ENCODE measurements around the gene PODXL. TPM values are rescaled to one million over a fixed set of nuclear protein-coding genes. Genes with fewer than 3 reads are reported as not detected.

PODXL gene
- total RNA-seq, 1 experiment from 2014 or later: 37.5 TPM

DNA sequence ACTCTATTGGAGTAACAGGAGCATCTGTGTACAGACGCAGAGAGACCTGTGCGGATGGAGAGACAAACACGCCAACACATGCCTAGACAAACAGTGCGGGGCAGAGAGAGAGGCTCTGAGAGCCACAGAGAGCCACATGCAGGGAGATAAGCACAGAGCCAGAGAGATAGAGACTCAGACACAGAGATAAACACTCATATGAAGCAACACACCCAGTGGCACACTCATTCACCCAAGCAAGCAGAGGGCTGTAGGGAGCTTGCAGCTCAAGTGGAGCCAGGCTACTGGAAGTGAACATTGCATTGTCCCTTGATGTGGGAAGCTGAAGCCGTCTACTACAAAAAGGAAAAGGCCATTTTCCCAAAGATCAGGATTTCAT is 46.6 kb upstream of the PODXL start:
- no peak for ATAC-seq
- no peak for DNase-seq (ENCODE audit: low read depth, low spot score)

GRCh38 chr7:131602304-131602993 is 46.0 kb upstream of the PODXL start:
- no peak overlapping the region for H3K4me2 ChIP-seq (ENCODE audit: low read length)
- ATAC-seq: no peak
- no peak for DNase-seq (ENCODE audit: low read depth, low spot score)
- H4K20me1 ChIP-seq (ENCODE audit: insufficient read depth): no peaks in the 10 kb centered on the region
- ChIA-PET POLR2A (no interaction called here), RAD21 (ENCODE audit: low non-redundant PET in 1 of 2, low total read pairs in 2 of 2, uncharacterized antibody in 2 of 2, unreplicated experiment in 2 of 2) (no interaction called here), CTCF (no interaction called here)
- no peaks in the 10 kb centered on the region for H3K9me3 ChIP-seq (ENCODE audit: control insufficient read depth in 1 of 2, insufficient read depth in 1 of 2, low read depth in 1 of 2, low read length in 2 of 2)
- H3K9me2 ChIP-seq (ENCODE audit: insufficient read depth): no peaks in the 10 kb centered on the region
- TF ChIP-seq, protein P1, sequence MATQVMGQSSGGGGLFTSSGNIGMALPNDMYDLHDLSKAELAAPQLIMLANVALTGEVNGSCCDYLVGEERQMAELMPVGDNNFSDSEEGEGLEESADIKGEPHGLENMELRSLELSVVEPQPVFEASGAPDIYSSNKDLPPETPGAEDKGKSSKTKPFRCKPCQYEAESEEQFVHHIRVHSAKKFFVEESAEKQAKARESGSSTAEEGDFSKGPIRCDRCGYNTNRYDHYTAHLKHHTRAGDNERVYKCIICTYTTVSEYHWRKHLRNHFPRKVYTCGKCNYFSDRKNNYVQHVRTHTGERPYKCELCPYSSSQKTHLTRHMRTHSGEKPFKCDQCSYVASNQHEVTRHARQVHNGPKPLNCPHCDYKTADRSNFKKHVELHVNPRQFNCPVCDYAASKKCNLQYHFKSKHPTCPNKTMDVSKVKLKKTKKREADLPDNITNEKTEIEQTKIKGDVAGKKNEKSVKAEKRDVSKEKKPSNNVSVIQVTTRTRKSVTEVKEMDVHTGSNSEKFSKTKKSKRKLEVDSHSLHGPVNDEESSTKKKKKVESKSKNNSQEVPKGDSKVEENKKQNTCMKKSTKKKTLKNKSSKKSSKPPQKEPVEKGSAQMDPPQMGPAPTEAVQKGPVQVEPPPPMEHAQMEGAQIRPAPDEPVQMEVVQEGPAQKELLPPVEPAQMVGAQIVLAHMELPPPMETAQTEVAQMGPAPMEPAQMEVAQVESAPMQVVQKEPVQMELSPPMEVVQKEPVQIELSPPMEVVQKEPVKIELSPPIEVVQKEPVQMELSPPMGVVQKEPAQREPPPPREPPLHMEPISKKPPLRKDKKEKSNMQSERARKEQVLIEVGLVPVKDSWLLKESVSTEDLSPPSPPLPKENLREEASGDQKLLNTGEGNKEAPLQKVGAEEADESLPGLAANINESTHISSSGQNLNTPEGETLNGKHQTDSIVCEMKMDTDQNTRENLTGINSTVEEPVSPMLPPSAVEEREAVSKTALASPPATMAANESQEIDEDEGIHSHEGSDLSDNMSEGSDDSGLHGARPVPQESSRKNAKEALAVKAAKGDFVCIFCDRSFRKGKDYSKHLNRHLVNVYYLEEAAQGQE (IDR thresholded peaks at IDR 0.05; ENCODE audit: low read depth): no peak
- TF ChIP-seq CEBPB (IDR thresholded peaks at IDR 0.05; ENCODE audit: low read depth) (no peak), SIN3A (IDR thresholded peaks at IDR 0.05; ENCODE audit: low read depth) (no peak), RAD21 (IDR thresholded peaks at IDR 0.05; ENCODE audit: low read depth) (no peak)
- no peak overlapping the region for H3K4me3 ChIP-seq (replicated peaks in 1 of 2; ENCODE audit: low read depth in 1 of 2, low read length in 2 of 2)
- no peak overlapping the region for H3K27ac ChIP-seq (ENCODE audit: low read depth, low read length)
- H3K79me2 ChIP-seq (ENCODE audit: insufficient read depth, low read length): no peaks in the 10 kb centered on the region
- no peaks in the 10 kb centered on the region for H3K36me3 ChIP-seq (ENCODE audit: control insufficient read depth in 1 of 2, insufficient read depth in 2 of 2, low read length in 2 of 2)
- no peak overlapping the region for H3K9ac ChIP-seq (ENCODE audit: low read length)
- intact Hi-C loops (cut with micrococcal nuclease): no loop called here
- H2AFZ ChIP-seq (ENCODE audit: low read depth, low read length, poor library complexity, severe bottlenecking): no peak overlapping the region
- no peaks in the 10 kb centered on the region for H3K27me3 ChIP-seq (ENCODE audit: insufficient read depth, low read length)
- no TSS peak for BruUV-seq (replicated peaks)
- H3K4me1 ChIP-seq (ENCODE audit: control insufficient read depth in 1 of 2, insufficient read depth in 2 of 2, low read length in 2 of 2): no peaks in the 10 kb centered on the region

More for the DNA sequence above, 46.6 kb upstream of the PODXL start:
- no peak overlapping the region for H3K9ac ChIP-seq (ENCODE audit: low read length)
- H3K79me2 ChIP-seq (ENCODE audit: insufficient read depth, low read length): no peaks in the 10 kb centered on the region
- intact Hi-C loops (cut with micrococcal nuclease): no loop called here
- no peaks in the 10 kb centered on the region for H4K20me1 ChIP-seq (ENCODE audit: insufficient read depth)
- H3K9me3 ChIP-seq (ENCODE audit: control insufficient read depth in 1 of 2, insufficient read depth in 1 of 2, low read depth in 1 of 2, low read length in 2 of 2): no peaks in the 10 kb centered on the region
- H3K36me3 ChIP-seq (ENCODE audit: control insufficient read depth in 1 of 2, insufficient read depth in 2 of 2, low read length in 2 of 2): no peaks in the 10 kb centered on the region
- BruUV-seq (replicated peaks): no TSS peak
- no peaks in the 10 kb centered on the region for H3K4me1 ChIP-seq (ENCODE audit: control insufficient read depth in 1 of 2, insufficient read depth in 2 of 2, low read length in 2 of 2)
- TF ChIP-seq RAD21 (IDR thresholded peaks at IDR 0.05; ENCODE audit: low read depth): no peak
- TF ChIP-seq SIN3A (IDR thresholded peaks at IDR 0.05; ENCODE audit: low read depth): no peak
- H3K9me2 ChIP-seq (ENCODE audit: insufficient read depth): no peaks in the 10 kb centered on the region
- H3K27me3 ChIP-seq (ENCODE audit: insufficient read depth, low read length): no peaks in the 10 kb centered on the region
- no peak overlapping the region for H3K4me3 ChIP-seq (replicated peaks in 1 of 2; ENCODE audit: low read depth in 1 of 2, low read length in 2 of 2)
- no peak overlapping the region for H2AFZ ChIP-seq (ENCODE audit: low read depth, low read length, poor library complexity, severe bottlenecking)
- RAD21 ChIA-PET (ENCODE audit: low non-redundant PET in 1 of 2, low total read pairs in 2 of 2, uncharacterized antibody in 2 of 2, unreplicated experiment in 2 of 2): no interaction called here
- no peak overlapping the region for H3K4me2 ChIP-seq (ENCODE audit: low read length)
- POLR2A ChIA-PET: no interaction called here
- CTCF ChIA-PET: no interaction called here
- H3K27ac ChIP-seq (ENCODE audit: low read depth, low read length): no peak overlapping the region

Data from HCT116 (cell line).